GM12892 (cell line): ENCODE results near the gene BDP1.
"Not testable (repeated sequence)": the region's sequence is repeated elsewhere in the genome, so short reads cannot be mapped to it uniquely, and the experiment has no call there.

ENCODE experiments used
- POLR2A ChIP-seq: IDR thresholded peaks from 2 replicates; pipeline ENCODE4 v1.6.1; 2011; ENCODE audit warnings: low read depth, low read length, control low read depth
- POLR2AphosphoS5 ChIP-seq: IDR thresholded peaks from 2 replicates; pipeline ENCODE4 v1.6.1; 2011; ENCODE audit warnings: low read depth, low read length, control low read depth
- TAF1 ChIP-seq: IDR thresholded peaks from 2 replicates; pipeline ENCODE4 v1.6.1; 2011; ENCODE audit warnings: low read depth, mild to moderate bottlenecking, control low read depth, low read length, borderline replicate concordance

GRCh38 chr5:71445523-71446152 is 9.8 kb upstream of the BDP1 start:
- TF ChIP-seq POLR2A, TAF1, POLR2AphosphoS5: not testable (repeated sequence)
